PC-3 (cell line): ENCODE data around the gene MSI2. TPM values are rescaled to one million over a fixed set of nuclear protein-coding genes. Genes with fewer than 3 reads are reported as not detected.

Experiments used
- ATAC-seq: fragments of 200-7000 bp; cut with Tn5 transposase; 2 replicates; pipeline ENCODE4 v1.9.1; 2020; ENCODE audit warnings: mild to moderate bottlenecking, moderate library complexity
- BruUV-seq: library from RNA; stranded (reverse); fragments of 400-500 nt; replicated peaks from 2 replicates; lab custom pipeline; 2021; lab: Mats Ljungman, UMichigan
- CTCF ChIA-PET: fragments of 300-600 bp; sonication (Branson Sonifier 250); formaldehyde crosslinking; loops from one replicate; lab custom pipeline; 2022; ENCODE audit warnings: antibody characterized with exemption; lab: Charles Lee
- POLR2A ChIA-PET: fragments of 300-600 bp; sonication (Branson Sonifier 250); formaldehyde crosslinking; loops from one replicate; lab custom pipeline; 2022; ENCODE audit warnings: antibody characterized with exemption; ENCODE audit not compliant: unreplicated experiment; lab: Charles Lee
- DNase-seq: peaks from one replicate; pipeline ENCODE4 v3.0.0-alpha.2; 2015
- H2AFZ ChIP-seq: fragments of 300-600 bp; sonication (generic); 2 replicates; pipeline ENCODE4 v1.6.0; 2016; ENCODE audit warnings: antibody characterized with exemption, low read length
- H3F3A ChIP-seq: fragments of 300-600 bp; sonication (generic); one replicate; pipeline ENCODE4 v1.6.0; 2017; ENCODE audit warnings: antibody characterized with exemption, low read length, control low read depth, mild to moderate bottlenecking; ENCODE audit not compliant: unreplicated experiment
- H3K27ac ChIP-seq: fragments of 300-600 bp; sonication (generic); 2 replicates; pipeline ENCODE4 v1.5.1; 2016; ENCODE audit warnings: mild to moderate bottlenecking, low read length
- H3K27me3 ChIP-seq: fragments of 300-600 bp; sonication (generic); 2 replicates; pipeline ENCODE4 v1.6.1; 2016; ENCODE audit warnings: low read length, mixed read lengths
- H3K36me3 ChIP-seq: fragments of 300-600 bp; sonication (generic); 2 replicates; pipeline ENCODE4 v1.6.1; 2016; ENCODE audit warnings: low read depth, mixed run types, low read length, mixed read lengths
- H3K4me1 ChIP-seq: fragments of 300-600 bp; sonication (generic); 2 replicates; pipeline ENCODE4 v1.5.1; 2016; ENCODE audit warnings: low read length; ENCODE audit not compliant: insufficient read depth
- H3K4me2 ChIP-seq: fragments of 300-600 bp; sonication (generic); 2 replicates; pipeline ENCODE4 v1.6.0; 2016; ENCODE audit warnings: low read length
- H3K4me3 ChIP-seq: fragments of 300-600 bp; sonication (generic); 2 replicates; pipeline ENCODE4 v1.5.1; 2016; ENCODE audit warnings: mild to moderate bottlenecking, low read length, mixed read lengths
- H3K79me2 ChIP-seq: fragments of 300-600 bp; sonication (generic); 2 replicates; pipeline ENCODE4 v1.6.1; 2017; ENCODE audit warnings: low read length, mixed read lengths
- H3K9ac ChIP-seq: fragments of 300-600 bp; sonication (generic); 2 replicates; pipeline ENCODE4 v1.6.0; 2016; ENCODE audit warnings: mild to moderate bottlenecking, low read length
- H3K9me2 ChIP-seq: fragments of 300-600 bp; sonication (generic); replicated peaks from 2 replicates; pipeline ENCODE4 v1.6.1; 2016; ENCODE audit warnings: mixed run types, low read length, mixed read lengths
- H3K9me3 ChIP-seq: fragments of 300-600 bp; sonication (generic); 2 replicates; pipeline ENCODE4 v1.6.1; 2016; ENCODE audit warnings: low read length, mixed read lengths
- H4K20me1 ChIP-seq: fragments of 300-600 bp; sonication (generic); 2 replicates; pipeline ENCODE4 v1.6.1; 2016; ENCODE audit warnings: low read length, mixed read lengths
- EZH2 ChIP-seq: fragments of 300-600 bp; sonication (generic); IDR thresholded peaks from one replicate; pipeline ENCODE4 v1.6.1; 2017; ENCODE audit warnings: antibody characterized with exemption, mild to moderate bottlenecking, low read length; ENCODE audit not compliant: unreplicated experiment
- EZH2phosphoT487 ChIP-seq: fragments of 300-600 bp; sonication (generic); IDR thresholded peaks from 2 replicates; pipeline ENCODE4 v1.6.1; 2018; ENCODE audit warnings: mild to moderate bottlenecking, antibody characterized with exemption, low read length, borderline replicate concordance
- intact Hi-C: fragments of 100-400 bp; cut with micrococcal nuclease; formaldehyde crosslinking; loops from 2 replicates; pipeline ENCODE4 v1.9.0; 2023
- total RNA-seq: library from RNA; depleted of rRNA; stranded (reverse); fragments of >200 nt; gene quantifications from 2 replicates; pipeline ENCODE4 v1.2.3, GENCODE V29; 2014
- TF ChIP-seq, protein P1 (sequence below): fragments of 300-600 bp; sonication (generic); conservative IDR thresholded peaks from 2 replicates; pipeline ENCODE4 v1.5.1; 2017; ENCODE audit warnings: antibody characterized with exemption, low read depth, mild to moderate bottlenecking, low read length

MSI2 gene
- total RNA-seq, 1 experiment from 2014 or later: 54.7 TPM

DNA sequence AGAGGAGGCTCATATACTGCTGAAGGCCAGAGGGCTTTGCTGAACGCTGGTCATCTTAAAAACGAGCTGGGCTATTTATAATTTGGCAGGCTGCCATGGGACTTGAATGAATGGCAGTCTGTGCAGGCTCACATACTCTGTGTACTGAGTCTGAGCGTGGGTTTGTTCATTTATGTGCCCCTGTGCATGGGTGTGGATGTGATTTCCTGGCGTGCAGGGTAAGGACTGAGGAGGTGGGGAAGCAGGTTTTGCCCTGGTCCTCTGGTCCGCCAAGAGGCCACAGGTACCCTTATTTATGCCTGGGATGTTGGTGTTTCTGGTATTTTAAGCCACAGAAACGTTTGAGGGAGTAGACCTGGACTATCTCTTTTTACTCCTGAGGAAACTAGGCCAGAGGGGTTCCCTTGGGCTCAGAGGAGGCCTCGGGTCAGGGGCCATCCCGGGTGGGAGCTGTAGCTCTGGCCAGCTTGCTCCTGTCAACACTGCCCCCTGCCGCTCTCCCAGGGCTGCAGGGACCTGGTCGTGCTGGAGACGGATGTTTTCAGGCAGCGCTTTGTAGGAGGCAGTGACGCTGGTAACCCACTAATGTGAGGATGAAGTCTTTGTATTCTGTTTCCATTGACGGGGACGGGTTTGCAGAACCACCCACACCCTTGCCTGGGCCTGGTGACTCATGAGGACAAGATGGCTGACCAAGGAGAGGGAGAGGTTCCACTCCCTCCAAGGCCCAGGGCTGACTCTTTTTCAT, 184.4 kb downstream of the MSI2 start:
- TF ChIP-seq EZH2phosphoT487: no peak
- TF ChIP-seq, protein P1, sequence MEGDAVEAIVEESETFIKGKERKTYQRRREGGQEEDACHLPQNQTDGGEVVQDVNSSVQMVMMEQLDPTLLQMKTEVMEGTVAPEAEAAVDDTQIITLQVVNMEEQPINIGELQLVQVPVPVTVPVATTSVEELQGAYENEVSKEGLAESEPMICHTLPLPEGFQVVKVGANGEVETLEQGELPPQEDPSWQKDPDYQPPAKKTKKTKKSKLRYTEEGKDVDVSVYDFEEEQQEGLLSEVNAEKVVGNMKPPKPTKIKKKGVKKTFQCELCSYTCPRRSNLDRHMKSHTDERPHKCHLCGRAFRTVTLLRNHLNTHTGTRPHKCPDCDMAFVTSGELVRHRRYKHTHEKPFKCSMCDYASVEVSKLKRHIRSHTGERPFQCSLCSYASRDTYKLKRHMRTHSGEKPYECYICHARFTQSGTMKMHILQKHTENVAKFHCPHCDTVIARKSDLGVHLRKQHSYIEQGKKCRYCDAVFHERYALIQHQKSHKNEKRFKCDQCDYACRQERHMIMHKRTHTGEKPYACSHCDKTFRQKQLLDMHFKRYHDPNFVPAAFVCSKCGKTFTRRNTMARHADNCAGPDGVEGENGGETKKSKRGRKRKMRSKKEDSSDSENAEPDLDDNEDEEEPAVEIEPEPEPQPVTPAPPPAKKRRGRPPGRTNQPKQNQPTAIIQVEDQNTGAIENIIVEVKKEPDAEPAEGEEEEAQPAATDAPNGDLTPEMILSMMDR: peak; percentile 29; the same call in 1 of the 2 replicates
- peaks cover 38% of the 10 kb centered on the region for H3K4me1 ChIP-seq
- H3K79me2 ChIP-seq: no peaks in the 10 kb centered on the region
- POLR2A ChIA-PET: no interaction called here
- no TSS peak for BruUV-seq
- no peak overlapping the region for H3K4me3 ChIP-seq
- H3K27me3 ChIP-seq: no peaks in the 10 kb centered on the region
- H3K4me2 ChIP-seq: no peak overlapping the region
- no peaks in the 10 kb centered on the region for H3K36me3 ChIP-seq
- H3F3A ChIP-seq: peaks cover 5% of the 10 kb centered on the region
- ATAC-seq (peak; percentile 47), DNase-seq (peak; percentile 70)
- CTCF ChIA-PET: interaction anchor here (0.6 to 1.1 kb wide), 2 partner anchors 75 to 198 kb away, joined by 5 to 6 read pairs; no protein-coding TSS in a partner anchor
- H3K9me3 ChIP-seq: no peaks in the 10 kb centered on the region
- peak overlapping the region; percentile 27 for H3K27ac ChIP-seq
- intact Hi-C loops: loop anchor here (5.0 kb wide), 1 partner anchor 183 kb away; the partner anchor contains the start of gene MSI2
- H3K9ac ChIP-seq: no peak overlapping the region
- no peaks in the 10 kb centered on the region for H3K9me2 ChIP-seq
- H2AFZ ChIP-seq: no peak overlapping the region
- no peaks in the 10 kb centered on the region for H4K20me1 ChIP-seq

DNA sequence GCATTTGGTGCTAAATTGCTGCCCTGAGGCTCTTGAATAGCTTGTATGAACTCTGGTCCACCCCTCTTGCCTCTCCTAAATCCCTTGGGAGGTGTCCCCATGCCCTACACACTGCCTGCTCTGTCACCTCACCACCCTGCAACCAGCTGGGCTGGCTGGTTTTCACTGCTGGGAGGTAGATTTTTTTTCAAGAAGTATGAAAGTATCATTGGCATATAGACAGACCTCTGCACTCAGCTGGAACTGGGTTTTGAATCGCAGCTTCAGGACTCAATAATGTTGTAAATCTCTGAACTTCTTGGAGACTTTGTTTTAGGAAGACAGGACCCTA, 184.9 kb downstream of the MSI2 start:
- H4K20me1 ChIP-seq: no peaks in the 10 kb centered on the region
- peak overlapping the region; percentile 27 for H3K27ac ChIP-seq
- H3K27me3 ChIP-seq: no peaks in the 10 kb centered on the region
- H3K36me3 ChIP-seq: no peaks in the 10 kb centered on the region
- H3K4me3 ChIP-seq: no peak overlapping the region
- BruUV-seq: no TSS peak
- no peak for DNase-seq
- TF ChIP-seq, protein P1: no peak
- TF ChIP-seq EZH2phosphoT487: no peak
- no peak for TF ChIP-seq EZH2
- intact Hi-C loops: loop anchor here (5.0 kb wide), 1 partner anchor 184 kb away; the partner anchor contains the start of gene MSI2
- no peaks in the 10 kb centered on the region for H3K9me3 ChIP-seq
- H3K9me2 ChIP-seq: no peaks in the 10 kb centered on the region
- CTCF ChIA-PET: no interaction called here
- peaks cover 5% of the 10 kb centered on the region for H3F3A ChIP-seq
- H2AFZ ChIP-seq: no peak overlapping the region
- H3K4me2 ChIP-seq: no peak overlapping the region
- peaks cover 42% of the 10 kb centered on the region for H3K4me1 ChIP-seq
- no peak overlapping the region for H3K9ac ChIP-seq
- H3K79me2 ChIP-seq: no peaks in the 10 kb centered on the region
- no peak for ATAC-seq
- POLR2A ChIA-PET: no interaction called here

DNA sequence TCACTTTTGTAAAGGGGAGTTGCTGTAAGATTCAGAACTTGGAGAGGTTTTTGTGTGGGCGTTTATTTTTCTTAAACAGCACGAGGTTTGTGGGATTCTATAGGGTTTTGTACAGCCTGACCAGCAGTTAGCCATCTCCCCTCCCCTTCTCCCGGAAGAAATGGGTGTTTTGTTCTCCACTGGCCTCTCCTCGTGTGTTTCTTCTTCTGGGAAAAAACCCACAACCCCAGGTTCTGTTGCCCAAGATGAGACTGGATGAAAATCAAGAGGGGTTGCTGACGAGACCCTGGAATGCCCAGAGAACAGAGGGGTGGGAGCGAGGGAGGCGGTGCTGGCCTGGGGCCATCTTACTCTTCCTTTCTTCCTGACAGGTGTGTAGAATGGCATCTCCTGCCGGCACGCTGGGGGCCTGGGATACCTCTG, 186.1 kb downstream of the MSI2 start:
- no peaks in the 10 kb centered on the region for H3K27me3 ChIP-seq
- H3K4me1 ChIP-seq: peaks cover 42% of the 10 kb centered on the region
- no peak overlapping the region for H2AFZ ChIP-seq
- H3K9me3 ChIP-seq: no peaks in the 10 kb centered on the region
- H3K9me2 ChIP-seq: no peaks in the 10 kb centered on the region
- ChIA-PET CTCF (no interaction called here), POLR2A (no interaction called here)
- H3K9ac ChIP-seq: no peak overlapping the region
- no peak overlapping the region for H3K4me2 ChIP-seq
- no peaks in the 10 kb centered on the region for H4K20me1 ChIP-seq
- intact Hi-C loops: loop anchor here (5.0 kb wide), 1 partner anchor 185 kb away; the partner anchor contains the start of gene MSI2
- TF ChIP-seq, protein P1: no peak
- no peak for TF ChIP-seq EZH2
- no peak for TF ChIP-seq EZH2phosphoT487
- peaks cover 5% of the 10 kb centered on the region for H3F3A ChIP-seq
- BruUV-seq: no TSS peak
- H3K4me3 ChIP-seq: no peak overlapping the region
- no peaks in the 10 kb centered on the region for H3K36me3 ChIP-seq
- no peak overlapping the region for H3K27ac ChIP-seq
- H3K79me2 ChIP-seq: no peaks in the 10 kb centered on the region
- ATAC-seq: no peak
- DNase-seq: no peak
